Smooth muscle cell (in vitro differentiated cells): ENCODE data around the gene PPIL1. TPM values are rescaled to one million over a fixed set of nuclear protein-coding genes. Genes with fewer than 3 reads are reported as not detected.
"Not testable (repeated sequence)": the region's sequence is repeated elsewhere in the genome, so short reads cannot be mapped to it uniquely, and the experiment has no call there.

Experiments
- DNase-seq: peaks from one replicate; lab custom pipeline; 2025; ENCODE audit not compliant: unreplicated experiment; lab: John Stamatoyannopoulos, UW
- H2AFZ ChIP-seq: fragments of 200-600 bp; sonication (generic); 2 replicates; pipeline ENCODE4 v1.6.0; 2016; ENCODE audit warnings: antibody characterized with exemption, low read depth, mild to moderate bottlenecking
- H3F3A ChIP-seq: fragments of 200-600 bp; sonication (generic); 2 replicates; pipeline ENCODE4 v1.6.0; 2017; ENCODE audit warnings: antibody characterized with exemption, low read depth
- H3K27ac ChIP-seq: fragments of 200-600 bp; sonication (generic); 2 replicates; pipeline ENCODE4 v1.5.1; 2016; ENCODE audit warnings: low read depth, mild to moderate bottlenecking
- H3K27me3 ChIP-seq: fragments of 200-600 bp; sonication (generic); 2 replicates; pipeline ENCODE4 v1.6.1; 2016; ENCODE audit warnings: low read depth, mild to moderate bottlenecking
- H3K36me3 ChIP-seq: fragments of 200-600 bp; sonication (generic); 2 replicates; pipeline ENCODE4 v1.5.1; 2016; ENCODE audit warnings: low read depth
- H3K4me1 ChIP-seq: fragments of 200-600 bp; sonication (generic); 2 replicates; pipeline ENCODE4 v1.5.1; 2016; ENCODE audit warnings: low read depth
- H3K4me2 ChIP-seq: fragments of 200-600 bp; sonication (generic); 2 replicates; pipeline ENCODE4 v1.6.0; 2016; ENCODE audit warnings: mild to moderate bottlenecking
- H3K4me3 ChIP-seq: fragments of 200-600 bp; sonication (generic); 2 replicates; pipeline ENCODE4 v1.5.1; 2016; ENCODE audit warnings: mild to moderate bottlenecking
- H3K79me2 ChIP-seq: fragments of 200-600 bp; sonication (generic); 2 replicates; pipeline ENCODE4 v1.6.0; 2016; ENCODE audit warnings: low read depth, mild to moderate bottlenecking
- H3K9ac ChIP-seq: fragments of 200-600 bp; sonication (generic); 2 replicates; pipeline ENCODE4 v1.6.0; 2016; ENCODE audit warnings: low read depth
- H3K9me3 ChIP-seq: fragments of 200-600 bp; sonication (generic); replicated peaks from 2 replicates; pipeline ENCODE4 v1.5.1; 2016; ENCODE audit warnings: low read depth
- H4K20me1 ChIP-seq: fragments of 200-600 bp; sonication (generic); 2 replicates; pipeline ENCODE4 v1.6.0; 2016; ENCODE audit warnings: low read depth
- WGBS: methylation state at CpG from one replicate; pipeline ENCODE4 v1.1.7; 2016; ENCODE audit warnings: low lambda C conversion rate; 5-methylcytosine and 5-hydroxymethylcytosine counted together
- polyA plus RNA-seq: library from polyadenylated mRNA; unstranded; fragments of >200 nt; fragmentation: Nextera tagmentation; extraction: Ambion mirVana; gene quantifications from 2 replicates; pipeline ENCODE4 v1.2.1, GENCODE V29; 2016
- total RNA-seq: library from RNA; depleted of rRNA; stranded (reverse); fragments of >200 nt; gene quantifications from 2 replicates; pipeline ENCODE4 v1.2.3, GENCODE V29; 2014
- TF ChIP-seq, protein P1 (sequence below): fragments of 200-600 bp; sonication (generic); IDR thresholded peaks from 2 replicates; pipeline ENCODE4 v1.5.1; 2017; ENCODE audit warnings: borderline replicate concordance, mild to moderate bottlenecking, antibody characterized with exemption; ENCODE audit not compliant: insufficient read depth, poor library complexity, severe bottlenecking

The PPIL1 gene
- total and polyA plus RNA-seq, 2 experiments from 2014 or later = 45.4 to 49.3 TPM

GRCh38 chr6:36814249-36814648, 60.4 kb downstream of the PPIL1 start:
- Histone ChIP-seq H3K4me1 (no peaks in the 10 kb centered on the region), H3K4me2 (no peak overlapping the region), H3K36me3 (no peaks in the 10 kb centered on the region), H3K27ac (no peak overlapping the region), H4K20me1 (no peaks in the 10 kb centered on the region), H3F3A (no peaks in the 10 kb centered on the region), H3K4me3 (no peak overlapping the region), H2AFZ (no peak overlapping the region), H3K27me3 (no peaks in the 10 kb centered on the region), H3K9ac (no peak overlapping the region), H3K79me2 (no peaks in the 10 kb centered on the region), H3K9me3 (no peaks in the 10 kb centered on the region)
- WGBS = 93% methylated on average over 7 of the region's 7 CpGs
- TF ChIP-seq, protein P1, sequence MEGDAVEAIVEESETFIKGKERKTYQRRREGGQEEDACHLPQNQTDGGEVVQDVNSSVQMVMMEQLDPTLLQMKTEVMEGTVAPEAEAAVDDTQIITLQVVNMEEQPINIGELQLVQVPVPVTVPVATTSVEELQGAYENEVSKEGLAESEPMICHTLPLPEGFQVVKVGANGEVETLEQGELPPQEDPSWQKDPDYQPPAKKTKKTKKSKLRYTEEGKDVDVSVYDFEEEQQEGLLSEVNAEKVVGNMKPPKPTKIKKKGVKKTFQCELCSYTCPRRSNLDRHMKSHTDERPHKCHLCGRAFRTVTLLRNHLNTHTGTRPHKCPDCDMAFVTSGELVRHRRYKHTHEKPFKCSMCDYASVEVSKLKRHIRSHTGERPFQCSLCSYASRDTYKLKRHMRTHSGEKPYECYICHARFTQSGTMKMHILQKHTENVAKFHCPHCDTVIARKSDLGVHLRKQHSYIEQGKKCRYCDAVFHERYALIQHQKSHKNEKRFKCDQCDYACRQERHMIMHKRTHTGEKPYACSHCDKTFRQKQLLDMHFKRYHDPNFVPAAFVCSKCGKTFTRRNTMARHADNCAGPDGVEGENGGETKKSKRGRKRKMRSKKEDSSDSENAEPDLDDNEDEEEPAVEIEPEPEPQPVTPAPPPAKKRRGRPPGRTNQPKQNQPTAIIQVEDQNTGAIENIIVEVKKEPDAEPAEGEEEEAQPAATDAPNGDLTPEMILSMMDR = no peak
- DNase-seq = no peak

DNA sequence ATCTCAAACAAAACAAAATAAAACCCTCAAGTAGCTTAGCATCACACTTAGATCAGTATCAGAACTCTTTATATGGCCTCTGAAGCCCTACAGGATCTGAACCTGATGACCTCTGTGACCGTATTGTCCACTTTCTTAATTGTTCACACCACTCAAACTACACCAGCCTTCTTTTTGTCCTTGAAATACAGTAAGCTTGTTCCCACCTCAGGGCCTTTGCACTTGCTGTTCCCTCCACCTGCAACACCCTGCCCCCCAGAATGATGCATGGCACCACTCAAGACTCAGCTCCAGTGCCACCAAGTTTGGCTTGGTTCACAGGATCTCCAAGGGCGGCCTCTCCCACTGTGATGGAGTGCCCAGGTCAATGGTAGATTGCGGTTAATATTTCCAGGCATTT, 61.1 kb downstream of the PPIL1 start:
- Histone ChIP-seq H3F3A (no peaks in the 10 kb centered on the region), H3K4me2 (no peak overlapping the region), H3K79me2 (no peaks in the 10 kb centered on the region), H3K4me1 (no peaks in the 10 kb centered on the region), H3K27ac (no peak overlapping the region), H4K20me1 (no peaks in the 10 kb centered on the region), H3K36me3 (no peaks in the 10 kb centered on the region), H3K27me3 (no peaks in the 10 kb centered on the region), H2AFZ (no peak overlapping the region), H3K9me3 (no peaks in the 10 kb centered on the region), H3K9ac (no peak overlapping the region), H3K4me3 (no peak overlapping the region)
- DNase-seq = no peak
- TF ChIP-seq, protein P1 = no peak
- 63% methylated on average over 3 of the region's 3 CpGs for WGBS

DNA sequence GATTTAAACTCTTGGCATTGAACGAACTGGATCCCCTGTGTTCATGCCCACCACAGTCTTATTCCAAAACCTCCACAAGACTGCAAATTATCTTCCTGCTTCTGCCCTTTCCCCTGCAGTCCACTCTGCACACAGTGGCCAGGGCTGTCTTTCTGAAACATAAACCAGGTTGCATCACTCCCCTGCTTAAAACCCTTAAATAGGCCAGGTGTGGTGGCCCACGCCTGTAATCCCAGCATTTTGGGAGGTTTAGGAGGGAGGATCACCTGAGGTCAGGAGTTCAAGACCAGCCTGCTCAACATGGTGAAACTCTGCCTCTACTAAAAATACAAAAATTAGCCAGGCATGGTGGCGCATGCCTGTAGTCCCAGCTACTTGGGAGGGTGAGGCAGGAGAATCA, 61.6 kb downstream of the PPIL1 start:
- H3K27ac ChIP-seq, H3K27me3 ChIP-seq, H3K9me3 ChIP-seq, H3F3A ChIP-seq, H3K9ac ChIP-seq, H2AFZ ChIP-seq, H4K20me1 ChIP-seq, H3K4me3 ChIP-seq, H3K4me1 ChIP-seq, H3K79me2 ChIP-seq, DNase-seq, H3K36me3 ChIP-seq, H3K4me2 ChIP-seq: not testable (repeated sequence)
- 93% methylated on average over 3 of the region's 3 CpGs for WGBS

GRCh38 chr6:36809941-36810803, 64.4 kb downstream of the PPIL1 start:
- H3K4me3 ChIP-seq = no peak overlapping the region
- H3K27me3 ChIP-seq = no peaks in the 10 kb centered on the region
- H2AFZ ChIP-seq = no peak overlapping the region
- no peaks in the 10 kb centered on the region for H3K36me3 ChIP-seq
- H4K20me1 ChIP-seq = no peaks in the 10 kb centered on the region
- H3K4me2 ChIP-seq = no peak overlapping the region
- WGBS = 76% methylated on average over 16 of the region's 16 CpGs
- H3K9ac ChIP-seq = no peak overlapping the region
- peaks cover 8% of the 10 kb centered on the region for H3K4me1 ChIP-seq
- no peak overlapping the region for H3K27ac ChIP-seq
- DNase-seq = no peak
- H3K9me3 ChIP-seq = no peaks in the 10 kb centered on the region
- H3K79me2 ChIP-seq = no peaks in the 10 kb centered on the region
- H3F3A ChIP-seq = no peaks in the 10 kb centered on the region
- TF ChIP-seq, protein P1 = no peak
